Peyer's patch (tissue), 4 donors: Measurements from ENCODE around the gene ILF3.

Experiments
- POLR2A ChIP-seq, 2 donors: fragments of 450-650 bp; IDR thresholded peaks; one replicate each; pipeline ENCODE4 v1.5.1; 2017; ENCODE audit warnings: antibody characterized with exemption in 2 of 2, mild to moderate bottlenecking in 2 of 2, moderate library complexity in 2 of 2
- TF ChIP-seq, protein P1 (sequence below), 6 experiments: fragments of 450-650 bp in 4 of 6; fragments of 200-600 bp in 2 of 6; sonication (generic) in 1 of 6; IDR thresholded peaks; one replicate each; pipeline ENCODE4 v1.5.1; 2017 to 2019; ENCODE audit warnings: antibody characterized with exemption in 6 of 6, mild to moderate bottlenecking in 3 of 6, moderate library complexity in 1 of 6

DNA sequence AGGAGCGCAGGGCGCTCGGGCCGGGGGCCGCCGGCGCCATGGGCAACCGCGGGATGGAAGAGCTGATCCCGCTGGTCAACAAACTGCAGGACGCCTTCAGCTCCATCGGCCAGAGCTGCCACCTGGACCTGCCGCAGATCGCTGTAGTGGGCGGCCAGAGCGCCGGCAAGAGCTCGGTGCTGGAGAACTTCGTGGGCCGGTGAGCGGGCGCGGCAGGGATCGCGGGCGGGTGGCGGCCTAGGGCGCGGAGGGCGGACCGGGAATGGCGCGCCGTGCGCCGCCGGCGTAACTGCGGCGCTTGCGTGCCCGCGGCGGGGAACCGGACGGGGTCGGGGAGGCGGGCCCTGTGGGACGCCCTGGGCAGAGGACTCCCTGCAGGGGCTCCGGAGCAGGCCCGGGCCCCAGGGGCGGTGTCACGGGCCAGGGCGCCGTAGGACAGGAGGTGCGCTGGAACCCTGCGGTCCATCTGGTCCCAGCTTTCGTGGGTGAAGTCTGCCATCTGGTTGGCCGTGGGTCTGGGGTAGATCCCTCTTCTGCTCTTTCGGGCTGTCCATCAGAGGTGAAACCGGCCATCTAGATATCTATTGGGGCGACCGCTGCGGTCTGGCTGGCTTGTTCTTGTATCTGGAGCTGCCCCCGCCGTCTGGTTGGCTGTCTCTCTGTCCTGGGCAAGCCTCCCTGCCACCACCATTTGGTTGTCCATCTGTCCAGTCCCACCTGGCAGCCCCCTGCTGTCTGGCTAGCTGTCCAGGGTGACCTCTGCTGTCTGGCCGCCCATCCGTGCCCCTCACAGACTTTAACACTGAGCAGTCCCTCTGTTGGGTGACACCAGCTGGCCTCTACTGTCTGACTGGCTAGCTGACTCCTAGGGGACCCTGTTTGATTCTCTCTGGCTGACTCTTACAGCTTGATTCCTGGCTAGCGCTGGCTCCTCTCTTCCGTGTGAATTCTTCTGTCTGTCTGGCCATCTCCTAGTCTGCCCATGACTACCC, 64.4 kb downstream of the ILF3 start:
- no peak for TF ChIP-seq POLR2A (IDR thresholded peaks at IDR 0.05)
- TF ChIP-seq, protein P1, sequence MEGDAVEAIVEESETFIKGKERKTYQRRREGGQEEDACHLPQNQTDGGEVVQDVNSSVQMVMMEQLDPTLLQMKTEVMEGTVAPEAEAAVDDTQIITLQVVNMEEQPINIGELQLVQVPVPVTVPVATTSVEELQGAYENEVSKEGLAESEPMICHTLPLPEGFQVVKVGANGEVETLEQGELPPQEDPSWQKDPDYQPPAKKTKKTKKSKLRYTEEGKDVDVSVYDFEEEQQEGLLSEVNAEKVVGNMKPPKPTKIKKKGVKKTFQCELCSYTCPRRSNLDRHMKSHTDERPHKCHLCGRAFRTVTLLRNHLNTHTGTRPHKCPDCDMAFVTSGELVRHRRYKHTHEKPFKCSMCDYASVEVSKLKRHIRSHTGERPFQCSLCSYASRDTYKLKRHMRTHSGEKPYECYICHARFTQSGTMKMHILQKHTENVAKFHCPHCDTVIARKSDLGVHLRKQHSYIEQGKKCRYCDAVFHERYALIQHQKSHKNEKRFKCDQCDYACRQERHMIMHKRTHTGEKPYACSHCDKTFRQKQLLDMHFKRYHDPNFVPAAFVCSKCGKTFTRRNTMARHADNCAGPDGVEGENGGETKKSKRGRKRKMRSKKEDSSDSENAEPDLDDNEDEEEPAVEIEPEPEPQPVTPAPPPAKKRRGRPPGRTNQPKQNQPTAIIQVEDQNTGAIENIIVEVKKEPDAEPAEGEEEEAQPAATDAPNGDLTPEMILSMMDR (IDR thresholded peaks at IDR 0.05), result peak in 1 of 6 experiments; percentile 1
